Smooth muscle cell (in vitro differentiated cells): ENCODE measurements around the gene CHD6. TPM values are rescaled to one million over a fixed set of nuclear protein-coding genes. Genes with fewer than 3 reads are reported as not detected.
"Not testable (repeated sequence)": the region's sequence is repeated elsewhere in the genome, so short reads cannot be mapped to it uniquely, and the experiment has no call there.

Experiments
- DNase-seq: peaks from one replicate; lab custom pipeline; 2025; ENCODE audit not compliant: unreplicated experiment; lab: John Stamatoyannopoulos, UW
- H2AFZ ChIP-seq: fragments of 200-600 bp; sonication (generic); 2 replicates; pipeline ENCODE4 v1.6.0; 2016; ENCODE audit warnings: antibody characterized with exemption, low read depth, mild to moderate bottlenecking
- H3F3A ChIP-seq: fragments of 200-600 bp; sonication (generic); 2 replicates; pipeline ENCODE4 v1.6.0; 2017; ENCODE audit warnings: antibody characterized with exemption, low read depth
- H3K27ac ChIP-seq: fragments of 200-600 bp; sonication (generic); 2 replicates; pipeline ENCODE4 v1.5.1; 2016; ENCODE audit warnings: low read depth, mild to moderate bottlenecking
- H3K27me3 ChIP-seq: fragments of 200-600 bp; sonication (generic); 2 replicates; pipeline ENCODE4 v1.6.1; 2016; ENCODE audit warnings: low read depth, mild to moderate bottlenecking
- H3K36me3 ChIP-seq: fragments of 200-600 bp; sonication (generic); 2 replicates; pipeline ENCODE4 v1.5.1; 2016; ENCODE audit warnings: low read depth
- H3K4me1 ChIP-seq: fragments of 200-600 bp; sonication (generic); 2 replicates; pipeline ENCODE4 v1.5.1; 2016; ENCODE audit warnings: low read depth
- H3K4me2 ChIP-seq: fragments of 200-600 bp; sonication (generic); 2 replicates; pipeline ENCODE4 v1.6.0; 2016; ENCODE audit warnings: mild to moderate bottlenecking
- H3K4me3 ChIP-seq: fragments of 200-600 bp; sonication (generic); 2 replicates; pipeline ENCODE4 v1.5.1; 2016; ENCODE audit warnings: mild to moderate bottlenecking
- H3K79me2 ChIP-seq: fragments of 200-600 bp; sonication (generic); 2 replicates; pipeline ENCODE4 v1.6.0; 2016; ENCODE audit warnings: low read depth, mild to moderate bottlenecking
- H3K9ac ChIP-seq: fragments of 200-600 bp; sonication (generic); 2 replicates; pipeline ENCODE4 v1.6.0; 2016; ENCODE audit warnings: low read depth
- H3K9me3 ChIP-seq: fragments of 200-600 bp; sonication (generic); replicated peaks from 2 replicates; pipeline ENCODE4 v1.5.1; 2016; ENCODE audit warnings: low read depth
- H4K20me1 ChIP-seq: fragments of 200-600 bp; sonication (generic); 2 replicates; pipeline ENCODE4 v1.6.0; 2016; ENCODE audit warnings: low read depth
- WGBS: methylation state at CpG from one replicate; pipeline ENCODE4 v1.1.7; 2016; ENCODE audit warnings: low lambda C conversion rate; 5-methylcytosine and 5-hydroxymethylcytosine counted together
- polyA plus RNA-seq: library from polyadenylated mRNA; unstranded; fragments of >200 nt; fragmentation: Nextera tagmentation; extraction: Ambion mirVana; gene quantifications from 2 replicates; pipeline ENCODE4 v1.2.1, GENCODE V29; 2016
- total RNA-seq: library from RNA; depleted of rRNA; stranded (reverse); fragments of >200 nt; gene quantifications from 2 replicates; pipeline ENCODE4 v1.2.3, GENCODE V29; 2014
- TF ChIP-seq, protein P1 (sequence below): fragments of 200-600 bp; sonication (generic); IDR thresholded peaks from 2 replicates; pipeline ENCODE4 v1.5.1; 2017; ENCODE audit warnings: borderline replicate concordance, mild to moderate bottlenecking, antibody characterized with exemption; ENCODE audit not compliant: insufficient read depth, poor library complexity, severe bottlenecking

The CHD6 gene
- total and polyA plus RNA-seq, 2 experiments from 2014 or later, result 41.7 to 47.8 TPM

DNA sequence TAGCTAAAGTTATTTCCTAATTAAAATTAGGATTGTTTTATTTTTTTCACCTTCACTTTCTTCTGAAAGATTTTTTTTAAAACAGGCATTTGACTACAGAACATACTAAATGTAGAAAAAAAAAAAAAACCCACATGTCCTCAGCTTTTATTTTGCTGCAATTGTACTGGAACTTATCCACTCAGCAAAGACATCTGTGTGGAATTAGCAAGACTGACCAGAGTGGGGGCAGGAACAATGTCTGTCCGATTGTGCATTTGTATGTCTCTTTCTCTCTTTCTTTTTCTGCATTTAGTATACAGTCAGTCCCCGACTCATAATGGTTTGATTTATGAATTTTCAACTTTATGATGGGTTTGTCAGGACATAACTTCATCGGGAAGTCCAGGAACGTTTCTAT is 77.3 kb downstream of the CHD6 start:
- Histone ChIP-seq H2AFZ (no peak overlapping the region), H3K27ac (no peak overlapping the region), H3K27me3 (no peaks in the 10 kb centered on the region), H3K36me3 (peaks cover 7% of the 10 kb centered on the region), H4K20me1 (peaks cover 91% of the 10 kb centered on the region), H3K4me2 (no peak overlapping the region), H3K9me3 (no peaks in the 10 kb centered on the region), H3F3A (no peaks in the 10 kb centered on the region), H3K4me1 (no peaks in the 10 kb centered on the region), H3K4me3 (no peak overlapping the region), H3K79me2 (peaks cover 59% of the 10 kb centered on the region), H3K9ac (no peak overlapping the region)
- 86% methylated on average over 4 of the region's 4 CpGs for WGBS
- TF ChIP-seq, protein P1, sequence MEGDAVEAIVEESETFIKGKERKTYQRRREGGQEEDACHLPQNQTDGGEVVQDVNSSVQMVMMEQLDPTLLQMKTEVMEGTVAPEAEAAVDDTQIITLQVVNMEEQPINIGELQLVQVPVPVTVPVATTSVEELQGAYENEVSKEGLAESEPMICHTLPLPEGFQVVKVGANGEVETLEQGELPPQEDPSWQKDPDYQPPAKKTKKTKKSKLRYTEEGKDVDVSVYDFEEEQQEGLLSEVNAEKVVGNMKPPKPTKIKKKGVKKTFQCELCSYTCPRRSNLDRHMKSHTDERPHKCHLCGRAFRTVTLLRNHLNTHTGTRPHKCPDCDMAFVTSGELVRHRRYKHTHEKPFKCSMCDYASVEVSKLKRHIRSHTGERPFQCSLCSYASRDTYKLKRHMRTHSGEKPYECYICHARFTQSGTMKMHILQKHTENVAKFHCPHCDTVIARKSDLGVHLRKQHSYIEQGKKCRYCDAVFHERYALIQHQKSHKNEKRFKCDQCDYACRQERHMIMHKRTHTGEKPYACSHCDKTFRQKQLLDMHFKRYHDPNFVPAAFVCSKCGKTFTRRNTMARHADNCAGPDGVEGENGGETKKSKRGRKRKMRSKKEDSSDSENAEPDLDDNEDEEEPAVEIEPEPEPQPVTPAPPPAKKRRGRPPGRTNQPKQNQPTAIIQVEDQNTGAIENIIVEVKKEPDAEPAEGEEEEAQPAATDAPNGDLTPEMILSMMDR, result no peak
- no peak for DNase-seq

DNA sequence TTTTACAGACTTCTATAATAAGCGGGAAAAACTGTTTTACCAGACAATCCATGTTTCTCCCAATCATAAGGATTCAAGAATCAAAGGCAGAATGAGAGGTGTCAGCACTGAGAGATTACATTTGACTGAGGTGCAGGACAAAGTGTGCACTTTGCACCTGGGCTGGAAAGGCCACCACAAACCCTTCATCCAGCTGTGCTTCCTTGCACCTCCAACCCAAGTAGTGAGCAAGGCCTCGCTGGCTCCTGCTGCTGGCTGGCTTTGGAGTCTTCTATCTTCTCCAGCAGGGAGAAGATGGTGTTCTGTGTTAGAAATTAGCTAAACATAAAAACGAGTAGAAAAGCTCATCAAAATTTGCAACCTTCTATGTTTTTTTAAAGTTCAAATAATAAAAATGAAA is 77.7 kb downstream of the CHD6 start:
- H3K4me3 ChIP-seq, result no peak overlapping the region
- TF ChIP-seq, protein P1, result no peak
- H3K4me1 ChIP-seq, result no peaks in the 10 kb centered on the region
- WGBS, result 82% methylated on average over 3 of the region's 3 CpGs
- no peaks in the 10 kb centered on the region for H3F3A ChIP-seq
- H3K79me2 ChIP-seq, result peaks cover 62% of the 10 kb centered on the region
- peaks cover 7% of the 10 kb centered on the region for H3K36me3 ChIP-seq
- DNase-seq, result no peak
- no peak overlapping the region for H3K27ac ChIP-seq
- no peaks in the 10 kb centered on the region for H3K27me3 ChIP-seq
- H2AFZ ChIP-seq, result no peak overlapping the region
- no peak overlapping the region for H3K9ac ChIP-seq
- H3K9me3 ChIP-seq, result no peaks in the 10 kb centered on the region
- peaks cover 91% of the 10 kb centered on the region for H4K20me1 ChIP-seq
- H3K4me2 ChIP-seq, result no peak overlapping the region

DNA sequence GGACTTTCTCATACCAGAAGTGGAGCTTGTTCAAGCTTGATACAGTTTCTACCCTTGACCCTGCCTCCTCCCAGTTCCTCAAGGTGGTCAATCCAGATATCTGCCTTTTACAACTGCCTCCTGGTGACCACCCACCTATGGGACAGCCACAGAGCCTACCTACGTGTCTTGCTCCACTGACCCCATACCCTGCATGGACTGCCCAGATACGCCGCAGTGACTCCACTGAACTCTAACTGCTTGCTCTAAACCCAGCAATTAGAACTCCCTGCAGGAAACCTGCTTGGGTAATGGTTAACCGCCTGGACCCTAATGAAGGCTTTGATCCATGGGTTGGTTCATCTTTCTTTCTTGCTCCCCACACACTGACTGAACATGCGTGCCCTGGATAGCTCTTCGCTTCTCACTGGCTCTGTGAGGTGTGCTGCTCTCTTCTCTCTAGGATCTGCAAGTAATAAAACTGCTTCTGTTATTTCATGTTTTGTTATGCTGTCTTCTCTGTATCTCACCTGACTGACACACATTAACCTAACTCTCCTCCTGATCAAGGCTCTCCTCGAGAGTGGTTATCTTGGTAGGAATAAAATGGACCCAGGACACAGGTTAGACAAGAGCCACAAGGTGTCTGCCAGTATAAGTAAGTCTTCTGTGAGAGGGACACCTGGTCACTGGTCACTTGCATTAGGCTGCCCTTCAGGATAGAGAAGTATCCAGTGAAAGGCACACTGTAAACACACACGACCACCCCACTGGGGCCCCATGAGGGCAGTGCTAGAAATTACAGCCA is 79.2 kb downstream of the CHD6 start:
- TF ChIP-seq, protein P1, result no peak
- 92% methylated on average over 8 of the region's 8 CpGs for WGBS
- Histone ChIP-seq H3K9ac (no peak overlapping the region), H3K36me3 (peaks cover 7% of the 10 kb centered on the region), H3K4me3 (no peak overlapping the region), H4K20me1 (peaks cover 93% of the 10 kb centered on the region), H3K4me2 (no peak overlapping the region), H3K27ac (no peak overlapping the region), H3K4me1 (peaks cover 2% of the 10 kb centered on the region), H2AFZ (no peak overlapping the region), H3F3A (no peaks in the 10 kb centered on the region), H3K27me3 (no peaks in the 10 kb centered on the region), H3K79me2 (peaks cover 66% of the 10 kb centered on the region), H3K9me3 (no peaks in the 10 kb centered on the region)
- DNase-seq, result no peak

DNA sequence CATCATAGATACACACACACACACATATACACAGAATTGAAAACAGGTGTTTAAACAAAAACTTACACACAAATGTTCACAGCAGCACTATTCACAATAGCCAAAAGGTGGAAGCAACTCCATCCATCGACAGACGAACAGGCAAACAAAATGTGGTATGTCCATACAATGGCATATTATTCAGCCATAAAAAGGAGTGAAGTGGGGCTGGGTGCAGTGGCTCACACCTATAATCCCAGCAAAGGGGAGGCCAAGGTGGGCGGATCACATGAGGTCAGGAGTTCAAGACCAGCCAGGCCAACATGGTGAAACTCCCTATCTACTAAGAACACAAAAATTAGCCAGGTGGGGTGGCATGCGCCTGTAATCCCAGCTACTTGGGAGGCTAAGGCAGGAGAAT is 80.3 kb downstream of the CHD6 start:
- Histone ChIP-seq H3K4me1 (peaks cover 2% of the 10 kb centered on the region), H3K79me2 (peaks cover 59% of the 10 kb centered on the region), H3K27ac (no peak overlapping the region), H3K36me3 (peaks cover 7% of the 10 kb centered on the region), H3F3A (no peaks in the 10 kb centered on the region), H3K4me2 (no peak overlapping the region), H4K20me1 (peaks cover 95% of the 10 kb centered on the region), H3K9me3 (no peaks in the 10 kb centered on the region), H3K4me3 (no peak overlapping the region), H2AFZ (no peak overlapping the region), H3K27me3 (no peaks in the 10 kb centered on the region), H3K9ac (no peak overlapping the region)
- TF ChIP-seq, protein P1, result no peak
- no peak for DNase-seq
- WGBS, result 97% methylated on average over 4 of the region's 4 CpGs

DNA sequence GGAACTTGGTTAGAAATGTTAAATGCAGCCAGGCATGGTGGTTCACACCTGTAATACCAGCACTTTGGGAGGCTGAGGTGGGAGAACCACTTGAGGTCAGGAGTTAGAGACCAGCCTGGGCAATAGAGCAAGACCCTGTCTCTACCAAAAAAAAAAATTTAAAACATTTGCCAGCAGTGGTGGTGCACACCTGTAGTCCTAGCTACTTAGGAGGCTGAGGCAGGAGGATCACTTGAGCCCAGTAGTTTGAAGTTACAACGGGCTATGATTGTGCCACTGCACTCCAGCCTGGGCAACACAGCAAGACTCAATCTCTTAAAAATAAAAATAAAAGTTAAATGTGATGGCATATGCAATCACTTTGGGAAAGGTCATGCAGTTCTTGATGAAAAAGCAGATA is 82.6 kb downstream of the CHD6 start:
- not testable (repeated sequence) for DNase-seq, H3K27ac ChIP-seq, H3K36me3 ChIP-seq, H3K9me3 ChIP-seq, H3K27me3 ChIP-seq, H2AFZ ChIP-seq, H3K4me1 ChIP-seq, H3F3A ChIP-seq, H3K4me3 ChIP-seq, H3K9ac ChIP-seq, H3K4me2 ChIP-seq
- Histone ChIP-seq H3K79me2 (peaks cover 53% of the 10 kb centered on the region), H4K20me1 (peaks cover 95% of the 10 kb centered on the region)
- 100% methylated on average over 1 of the region's 1 CpG for WGBS
